Esophagus muscularis mucosa (tissue), 4 donors: Measurements from ENCODE around the gene HNF1B.

Source experiments
- CTCF ChIP-seq, 3 experiments: fragments of 200-600 bp in 2 of 3; fragments of 450-650 bp in 1 of 3; sonication (generic) in 2 of 3; IDR thresholded peaks; one replicate each; pipeline ENCODE4 v1.5.1; 2017 to 2019; ENCODE audit warnings: antibody characterized with exemption in 3 of 3, mild to moderate bottlenecking in 2 of 3, moderate library complexity in 1 of 3
- EP300 ChIP-seq: sonication (generic); formaldehyde crosslinking; IDR thresholded peaks from one replicate; pipeline ENCODE4 v1.6.1; 2017; ENCODE audit warnings: antibody characterized with exemption
- POLR2A ChIP-seq: fragments of 450-650 bp; IDR thresholded peaks from one replicate; pipeline ENCODE4 v1.6.1; 2017; ENCODE audit warnings: antibody characterized with exemption, moderate library complexity, mild to moderate bottlenecking, low read depth
- POLR2AphosphoS5 ChIP-seq, 2 donors: sonication (generic); formaldehyde crosslinking; IDR thresholded peaks; one replicate each; pipeline ENCODE4 v1.6.1; 2017; ENCODE audit warnings: antibody characterized with exemption in 2 of 2

- no peak for TF ChIP-seq POLR2AphosphoS5 (IDR thresholded peaks at IDR 0.05)
- no peak for TF ChIP-seq CTCF (IDR thresholded peaks at IDR 0.05)
- TF ChIP-seq POLR2A: no peak
- no peak for TF ChIP-seq EP300
Measured at GRCh38 chr17:37726891-37727675, 17.8 kb downstream of the HNF1B start.
